HG02943 (cell line): ENCODE data around the gene TEF.

ENCODE experiments used
- ATAC-seq: cut with Tn5 transposase; IDR thresholded peaks from one replicate; pipeline ENCODE4 v1.9.1; 2021; ENCODE audit warnings: mild to moderate bottlenecking, low read depth, moderate library complexity; ENCODE audit not compliant: unreplicated experiment

The TEF gene

GRCh38 chr22:41353862-41354575 lies 27.7 kb upstream of the TEF start:
- no peak for ATAC-seq

DNA sequence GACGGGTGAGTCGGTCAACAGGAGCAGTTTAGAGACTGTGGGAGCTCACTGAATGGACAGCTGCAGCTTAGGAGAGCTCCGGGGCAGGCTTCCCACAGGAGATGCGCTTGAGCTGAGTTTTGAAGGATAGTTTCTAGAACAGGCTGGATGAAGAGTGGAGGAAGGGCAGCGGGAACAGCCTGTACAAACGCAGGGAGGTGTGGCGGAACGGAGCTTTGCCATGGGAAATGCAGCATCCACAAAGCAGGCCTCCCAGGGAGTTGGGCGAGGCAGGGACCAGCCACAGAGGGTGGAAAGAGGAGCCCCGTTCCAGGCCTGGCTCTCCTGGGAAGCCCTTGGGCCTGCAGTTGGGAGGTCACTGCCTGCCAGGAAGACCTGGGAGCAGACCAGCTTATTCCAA lies 26.8 kb upstream of the TEF start:
- ATAC-seq, result no peak

DNA sequence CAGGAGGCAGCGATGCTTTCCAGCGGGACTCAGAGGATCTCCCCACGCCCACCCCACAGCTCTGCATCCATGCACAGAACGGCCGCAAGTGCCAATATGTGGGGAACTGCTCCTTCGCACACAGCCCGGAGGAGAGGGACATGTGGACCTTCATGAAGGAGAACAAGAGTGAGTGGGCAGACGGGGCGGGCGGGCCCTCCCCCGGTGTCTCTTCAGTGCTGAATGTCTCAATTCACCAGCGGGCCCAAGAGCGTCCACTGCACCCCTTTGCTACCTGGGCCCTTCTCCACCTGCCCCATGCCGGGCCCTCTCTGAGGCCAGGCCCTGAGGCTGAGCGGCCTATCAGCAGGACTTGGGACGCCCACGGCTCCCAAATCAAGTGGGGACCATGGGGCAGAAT lies 25.8 kb upstream of the TEF start:
- ATAC-seq, result no peak

GRCh38 chr22:41356430-41357028 lies 25.2 kb upstream of the TEF start:
- no peak for ATAC-seq

GRCh38 chr22:41357191-41357590 lies 24.6 kb upstream of the TEF start:
- no peak for ATAC-seq

DNA sequence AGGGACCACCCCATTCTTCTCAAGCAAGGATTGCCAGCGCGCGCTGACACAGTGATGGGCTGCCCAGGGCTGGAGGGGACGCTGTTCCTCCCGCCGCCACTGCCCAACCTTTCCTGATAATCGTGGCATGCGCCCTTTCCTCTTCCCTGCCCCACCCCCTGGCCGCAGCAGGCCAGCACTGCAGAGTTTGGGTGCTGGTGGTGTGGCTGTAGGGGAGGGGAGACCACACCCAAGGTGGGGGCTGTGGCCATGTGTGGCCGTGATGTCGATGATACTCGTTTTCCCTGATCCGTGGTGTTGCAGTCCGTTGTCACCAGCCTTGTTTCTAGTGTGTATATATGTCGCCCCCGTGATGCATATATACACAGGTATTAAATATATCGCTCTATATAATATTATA lies 22.8 kb upstream of the TEF start:
- ATAC-seq, result no peak

DNA sequence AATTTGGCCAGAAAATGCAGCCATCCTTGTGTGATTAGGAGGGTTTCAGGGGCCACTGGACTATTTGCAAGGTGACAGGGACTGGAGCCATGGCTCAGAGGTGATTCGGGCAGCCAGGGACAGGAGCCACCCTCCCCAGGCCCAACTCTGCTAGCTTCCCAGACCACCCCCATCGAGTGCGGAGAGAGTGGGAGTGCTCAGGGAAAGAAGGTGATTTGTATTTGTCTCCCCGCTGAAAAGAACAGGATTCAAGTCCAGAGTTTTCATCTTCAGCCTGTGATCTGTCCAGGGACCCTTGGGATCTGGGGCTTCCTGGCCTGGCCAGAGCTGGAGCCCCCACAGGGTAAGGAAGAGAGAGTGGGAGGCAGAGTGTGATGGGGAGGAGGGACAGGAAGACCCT lies 22.4 kb upstream of the TEF start:
- ATAC-seq, result no peak

DNA sequence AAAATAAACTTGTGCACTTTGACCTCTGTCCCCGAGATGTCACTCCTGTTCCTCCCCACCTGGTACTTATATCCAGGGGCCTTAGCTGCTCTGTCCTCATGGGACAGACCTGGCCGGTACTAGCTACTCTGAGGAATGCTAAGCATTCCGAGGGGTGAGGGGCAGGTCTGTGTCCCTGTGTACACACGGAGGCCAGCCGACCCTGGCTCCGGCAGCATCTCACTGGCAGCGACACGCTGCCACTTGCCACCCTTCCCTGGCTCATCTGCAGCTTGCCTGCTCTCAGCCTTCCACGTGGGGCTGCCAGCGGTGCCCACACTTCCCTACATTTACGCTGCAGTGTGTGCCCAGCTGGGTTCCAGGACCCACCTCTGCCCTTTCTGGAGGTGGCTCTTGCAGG lies 21.6 kb upstream of the TEF start:
- ATAC-seq, result no peak

DNA sequence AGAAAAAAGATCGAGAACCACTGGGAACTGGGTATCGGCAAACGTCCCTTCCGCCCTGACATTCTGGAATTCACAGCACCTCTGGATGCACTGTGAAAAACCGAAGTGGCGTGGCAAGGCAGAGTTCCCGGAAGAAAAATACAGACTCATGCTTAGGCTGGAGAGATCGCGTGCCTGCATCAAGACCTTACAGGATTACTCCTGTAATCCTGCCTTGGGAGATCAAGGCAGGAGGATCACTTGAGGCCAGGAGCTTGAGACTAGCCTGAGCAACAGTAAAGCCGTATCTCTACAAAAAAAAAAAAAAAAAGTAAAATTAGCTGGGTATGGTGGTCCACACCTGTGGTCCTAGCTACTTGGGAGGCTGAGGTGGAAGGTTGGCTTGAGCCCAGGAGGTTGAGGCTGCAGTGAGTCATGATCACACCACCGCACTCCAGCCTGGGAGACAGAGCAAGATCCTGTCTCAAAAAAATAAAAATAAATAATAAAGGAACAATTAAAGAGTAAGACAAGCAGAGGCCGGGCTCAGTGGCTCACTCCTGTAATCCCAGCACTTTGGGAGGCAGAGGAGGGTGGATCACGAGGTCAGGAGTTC lies 19.9 kb upstream of the TEF start:
- ATAC-seq, result no peak

DNA sequence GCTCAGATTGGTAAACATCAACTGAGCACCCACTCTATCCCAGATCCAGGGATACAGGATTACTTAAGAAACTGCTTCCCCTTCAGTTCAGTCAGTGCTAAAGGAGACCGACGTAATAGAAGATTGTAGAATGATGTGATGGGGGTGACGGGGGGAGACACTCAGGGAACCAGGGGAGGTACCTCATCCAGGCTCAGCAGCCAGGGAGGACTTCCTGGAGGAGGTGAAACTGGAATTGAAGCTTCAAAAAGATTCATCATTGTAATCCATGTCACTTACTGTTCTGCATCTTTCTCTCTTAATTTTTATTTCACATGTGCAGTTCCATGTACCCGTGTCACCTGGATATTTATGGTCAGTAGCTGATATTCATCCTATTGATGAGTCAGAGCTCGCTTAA lies 19.1 kb upstream of the TEF start:
- ATAC-seq, result no peak

DNA sequence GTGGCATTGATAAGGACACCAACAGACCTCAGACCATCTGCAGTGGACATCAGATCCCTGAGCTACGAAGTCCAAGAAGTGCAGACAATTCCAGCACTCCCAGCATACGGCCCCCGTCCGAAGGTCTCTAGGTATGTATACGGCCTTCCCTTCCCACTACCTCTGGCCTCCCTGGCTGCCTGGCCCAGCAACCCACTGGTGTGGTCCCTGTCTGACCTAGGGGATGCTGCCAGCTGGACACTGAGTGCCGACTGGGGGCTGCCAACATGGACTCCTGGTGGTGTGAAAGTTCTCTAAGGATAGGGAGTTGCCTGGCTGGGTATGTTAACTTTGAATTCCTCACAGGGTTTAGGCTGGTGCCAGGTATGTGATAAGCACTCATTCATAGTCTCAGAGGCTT lies 17.5 kb upstream of the TEF start:
- ATAC-seq, result no peak

- no peak for ATAC-seq
Observed at GRCh38 chr22:41364955-41365354, 16.8 kb upstream of the TEF start.

GRCh38 chr22:41365425-41365824 lies 16.3 kb upstream of the TEF start:
- ATAC-seq, result no peak

DNA sequence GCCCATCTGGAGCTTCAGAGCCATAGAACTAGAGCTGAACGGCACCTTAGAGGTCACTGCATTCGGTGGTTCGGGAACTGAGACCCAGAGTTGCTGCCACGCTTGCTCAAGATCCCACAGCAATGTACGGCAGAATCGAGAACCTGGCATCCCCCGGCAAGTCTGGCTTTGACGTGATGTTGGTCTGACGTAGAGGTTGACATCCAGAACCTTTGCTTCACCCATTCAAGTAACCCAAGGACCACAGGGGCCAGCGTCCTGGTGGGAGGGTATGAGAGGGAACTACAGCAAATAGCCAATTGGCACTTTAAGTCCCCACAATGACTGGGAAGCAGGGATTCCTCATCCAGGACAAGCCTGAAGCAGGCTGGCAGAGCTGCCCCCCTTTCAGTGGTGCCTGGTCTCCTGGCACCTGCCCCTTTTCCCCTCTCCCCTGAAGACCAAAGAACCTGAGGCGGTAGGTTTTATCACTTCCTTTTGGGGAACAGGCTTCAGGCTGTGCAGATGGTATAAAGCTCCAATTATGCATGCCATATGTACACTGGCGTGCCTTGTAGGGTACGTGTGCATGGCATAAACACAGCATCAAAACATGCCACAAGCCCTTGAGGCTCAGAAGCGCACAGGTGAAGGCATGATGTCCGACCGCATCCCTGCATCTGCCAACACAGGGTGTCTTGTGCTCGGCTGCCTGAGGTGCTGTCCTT lies 15.3 kb upstream of the TEF start:
- ATAC-seq, result no peak

DNA sequence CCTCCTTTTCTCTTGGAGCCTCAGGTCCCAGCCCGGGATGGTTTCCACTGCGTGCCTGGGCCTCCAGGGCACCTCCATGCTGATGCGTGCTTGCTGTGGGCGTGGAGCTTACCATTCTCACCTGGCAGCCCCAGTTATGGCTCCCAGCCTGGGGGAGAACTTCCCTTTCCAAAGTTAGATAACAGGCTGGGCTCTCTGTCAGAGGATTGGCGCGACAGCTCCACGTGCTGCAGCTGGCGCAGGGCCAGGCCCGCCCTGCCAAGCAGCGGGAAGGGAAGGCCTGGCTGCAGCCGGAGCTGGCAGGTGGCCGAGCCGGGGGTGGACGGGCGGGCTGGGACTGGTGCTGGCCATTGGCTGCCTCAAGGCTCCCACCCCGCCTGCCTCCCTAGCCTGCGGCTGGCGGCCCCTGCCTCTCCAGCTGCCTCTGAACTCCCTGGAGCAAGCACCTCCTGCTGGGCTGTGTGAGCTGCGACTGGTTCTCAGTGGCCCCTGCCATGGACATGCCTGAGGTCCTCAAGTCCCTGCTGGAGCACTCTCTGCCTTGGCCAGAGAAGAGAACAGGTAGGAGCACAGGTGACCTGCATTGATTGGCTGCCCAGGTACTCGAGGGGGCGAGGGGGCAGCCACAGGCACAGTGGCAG lies 14.6 kb upstream of the TEF start:
- no peak for ATAC-seq

DNA sequence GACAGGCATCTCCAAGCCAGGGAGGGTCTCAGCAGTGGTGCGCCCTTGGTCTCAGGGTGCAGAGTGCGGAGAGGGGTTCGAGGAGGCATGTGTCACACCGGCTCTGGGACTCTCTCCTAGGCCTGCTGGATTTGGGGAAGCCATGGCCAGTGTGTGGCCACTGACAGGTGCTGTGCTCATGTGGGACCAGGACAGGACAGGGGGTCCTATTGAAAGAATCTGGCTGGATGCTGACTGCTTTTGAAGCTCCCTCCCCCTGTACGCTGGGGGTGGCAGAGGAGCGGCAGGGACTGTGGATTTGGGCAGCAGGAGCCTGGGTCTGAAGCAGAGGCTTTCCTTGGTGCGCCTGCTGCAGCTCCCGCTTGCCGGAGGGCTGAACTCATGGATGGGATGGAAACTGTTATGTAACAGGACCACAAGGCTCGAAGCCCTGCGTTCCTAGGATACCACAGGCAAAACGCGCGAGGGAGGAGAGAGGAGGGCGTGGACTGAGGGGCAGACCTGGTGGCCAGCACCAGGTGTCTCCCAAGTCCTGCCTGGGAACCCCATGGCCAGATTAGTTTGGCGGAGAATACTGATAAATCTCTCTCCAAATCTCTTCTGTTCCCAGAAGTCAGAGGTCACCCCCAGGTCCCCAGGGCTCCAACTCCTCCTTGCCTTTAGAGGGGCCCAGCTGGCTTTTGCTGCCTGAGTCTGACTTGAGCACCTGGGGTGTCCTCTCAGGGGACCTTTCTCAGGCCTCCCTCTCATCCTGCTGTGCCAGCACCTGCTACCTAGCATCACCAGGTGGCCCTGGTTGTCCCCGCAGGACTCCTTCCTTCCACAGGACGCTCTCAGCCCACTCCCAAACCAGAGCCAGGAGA lies 13.8 kb upstream of the TEF start:
- no peak for ATAC-seq

DNA sequence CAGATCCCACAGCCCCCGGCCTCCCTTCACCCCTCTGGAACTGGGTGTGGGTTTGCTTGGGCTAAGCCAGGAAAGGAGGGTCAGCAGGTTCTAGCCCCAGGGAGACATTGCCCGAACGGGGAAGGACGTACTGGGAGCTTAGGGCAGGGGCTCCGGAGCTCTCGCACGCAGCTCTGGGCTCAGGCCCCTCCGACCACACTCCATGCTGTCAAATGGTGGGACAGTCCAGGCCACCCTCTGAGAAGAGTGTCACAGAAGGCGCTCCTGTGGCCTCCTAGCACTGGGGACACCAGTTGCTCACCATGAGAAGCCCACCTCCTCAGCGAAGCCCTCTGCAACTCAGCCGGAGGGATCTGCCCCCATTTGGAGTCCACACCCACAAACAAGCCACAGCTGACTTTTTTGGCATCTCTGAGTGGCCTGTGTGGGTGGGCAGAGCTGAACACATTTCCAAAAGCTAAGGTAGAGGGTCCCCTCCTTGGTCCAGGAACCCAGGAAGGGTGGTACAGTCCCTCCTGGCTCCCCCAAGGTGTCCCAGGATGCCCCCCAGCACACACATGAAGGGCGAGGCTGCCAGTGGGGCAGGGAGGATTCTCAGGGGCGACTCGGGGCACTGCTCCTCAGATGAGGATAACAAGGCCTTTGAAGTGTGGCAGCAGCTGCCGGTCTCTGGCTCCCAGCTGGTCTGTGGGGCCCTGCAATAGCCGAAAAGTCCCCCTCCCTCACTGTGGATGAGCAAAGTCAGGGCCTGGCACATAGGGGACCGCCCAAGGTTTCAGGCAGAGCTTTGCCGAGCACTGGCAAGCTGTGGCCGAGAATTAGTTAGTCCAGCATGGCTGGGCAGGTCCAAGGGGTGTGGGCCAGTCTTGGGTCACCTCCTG lies 13.0 kb upstream of the TEF start:
- ATAC-seq, result no peak

- ATAC-seq, result no peak
Observed at GRCh38 chr22:41369424-41369745, 12.4 kb upstream of the TEF start.

DNA sequence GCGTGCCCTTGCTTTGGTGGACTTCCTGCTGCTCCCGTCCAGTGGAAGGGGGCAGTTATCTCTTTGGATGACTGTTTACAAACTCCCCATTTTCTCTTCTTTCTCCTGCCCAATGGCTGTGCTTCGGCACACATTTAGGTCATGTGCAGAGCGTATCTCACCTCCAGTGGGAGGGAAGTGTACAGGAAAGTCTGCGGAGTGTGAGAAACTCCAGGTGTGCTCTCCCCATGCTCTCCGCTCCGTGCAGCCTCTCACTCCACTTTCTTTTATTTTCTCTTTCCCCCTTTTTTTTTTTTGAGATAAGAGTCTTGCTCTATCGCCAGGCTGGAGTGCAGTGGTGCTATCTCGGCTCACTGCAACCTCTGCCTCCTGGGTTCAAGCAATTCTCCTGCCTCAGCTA lies 11.9 kb upstream of the TEF start:
- no peak for ATAC-seq
